ENCODE measurements around the gene SLC50A1.

Gene SLC50A1

DNA sequence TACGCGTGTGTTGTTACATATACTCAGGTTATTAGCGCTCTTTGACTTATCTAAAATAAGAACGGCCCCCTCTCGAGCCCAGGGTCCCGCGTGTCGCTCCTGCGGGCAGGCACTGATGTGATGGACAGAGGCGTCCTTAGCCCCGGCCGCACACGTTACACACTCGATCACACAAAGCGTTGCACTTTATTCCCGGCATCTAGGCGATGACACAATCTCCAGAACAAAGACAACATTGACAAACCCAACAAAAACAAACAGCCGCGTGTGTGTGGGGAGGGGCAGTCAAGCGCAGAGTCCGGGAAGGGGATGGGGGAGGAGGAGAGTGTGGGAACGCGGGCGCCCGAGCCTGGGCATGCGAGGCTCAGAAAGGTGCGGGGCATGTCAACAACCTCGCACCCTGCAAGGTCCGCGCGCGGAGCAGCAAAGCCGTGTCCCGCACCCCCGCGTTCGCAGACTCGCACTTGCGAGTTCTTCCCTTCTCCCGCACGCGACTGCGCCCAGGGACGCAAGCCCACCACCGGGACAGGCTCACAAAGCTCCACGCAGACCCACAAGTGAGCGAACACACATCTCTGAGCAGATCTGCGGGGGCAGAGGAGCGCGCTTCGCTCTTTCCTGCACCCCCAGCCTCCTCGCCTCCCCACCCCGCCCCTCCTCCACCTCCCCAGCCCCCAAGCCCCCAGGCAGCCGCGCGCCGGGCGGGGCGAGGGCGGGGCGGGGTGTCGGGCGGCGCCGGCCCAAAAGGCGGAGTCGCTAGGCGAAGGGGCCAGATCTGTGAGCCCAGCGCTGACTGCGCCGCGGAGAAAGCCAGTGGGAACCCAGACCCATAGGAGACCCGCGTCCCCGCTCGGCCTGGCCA lies 8.3 kb upstream of the SLC50A1 start, which contains the start of gene EFNA1 (continued):
- TF ChIP-seq KLF7 (tag by site-specific recombination; IDR thresholded peaks at IDR 0.05; ENCODE audit: borderline replicate concordance) (peak; percentile 69), ZNF747 (tag by site-specific recombination; IDR thresholded peaks at IDR 0.05) (no peak), ZNF664 (tag by site-specific recombination; IDR thresholded peaks at IDR 0.05) (no peak), ZNF521 (tag by site-specific recombination; IDR thresholded peaks at IDR 0.05) (no peak), EGR2 (tag by site-specific recombination; IDR thresholded peaks at IDR 0.05; ENCODE audit: low read depth) (peak; percentile 89), ZFHX2 (tag by site-specific recombination; conservative IDR thresholded peaks at IDR 0.05) (peak; percentile 90), ZBTB1 (tag by site-specific recombination; IDR thresholded peaks at IDR 0.05) (peak; percentile 95), ZNF341 (tag by site-specific recombination; IDR thresholded peaks at IDR 0.05; ENCODE audit: low read depth) (no peak), ZNF133 (tag by site-specific recombination; IDR thresholded peaks at IDR 0.05) (no peak), BCL11B (tag by site-specific recombination; IDR thresholded peaks at IDR 0.05; ENCODE audit: low read depth) (no peak), SALL2 (tag by site-specific recombination; IDR thresholded peaks at IDR 0.05; ENCODE audit: borderline replicate concordance) (no peak), KLF10 (tag by site-specific recombination; IDR thresholded peaks at IDR 0.05) (peak; percentile 9; the same call in 1 of the 2 replicates), ZNF214 (tag by site-specific recombination; IDR thresholded peaks at IDR 0.05; ENCODE audit: borderline replicate concordance) (no peak), ZNF76 (tag by site-specific recombination; IDR thresholded peaks at IDR 0.05; ENCODE audit: borderline replicate concordance, low read depth) (peak; percentile 56), ZNF202 (tag by site-specific recombination; IDR thresholded peaks at IDR 0.05; ENCODE audit: borderline replicate concordance) (no peak), ZNF10 (tag by site-specific recombination; IDR thresholded peaks at IDR 0.05) (0 out of 2 replicates have a peak, but pooled peaks have one; percentile 24), ZNF16 (tag by site-specific recombination; IDR thresholded peaks at IDR 0.05; ENCODE audit: low read depth) (no peak), IKZF3 (tag by site-specific recombination; IDR thresholded peaks at IDR 0.05) (peak; percentile 64), ZNF138 (tag by site-specific recombination; IDR thresholded peaks at IDR 0.05; ENCODE audit: borderline replicate concordance) (no peak), ZNF707 (tag by site-specific recombination; IDR thresholded peaks at IDR 0.05) (no peak)
- TF ChIP-seq, protein P1, sequence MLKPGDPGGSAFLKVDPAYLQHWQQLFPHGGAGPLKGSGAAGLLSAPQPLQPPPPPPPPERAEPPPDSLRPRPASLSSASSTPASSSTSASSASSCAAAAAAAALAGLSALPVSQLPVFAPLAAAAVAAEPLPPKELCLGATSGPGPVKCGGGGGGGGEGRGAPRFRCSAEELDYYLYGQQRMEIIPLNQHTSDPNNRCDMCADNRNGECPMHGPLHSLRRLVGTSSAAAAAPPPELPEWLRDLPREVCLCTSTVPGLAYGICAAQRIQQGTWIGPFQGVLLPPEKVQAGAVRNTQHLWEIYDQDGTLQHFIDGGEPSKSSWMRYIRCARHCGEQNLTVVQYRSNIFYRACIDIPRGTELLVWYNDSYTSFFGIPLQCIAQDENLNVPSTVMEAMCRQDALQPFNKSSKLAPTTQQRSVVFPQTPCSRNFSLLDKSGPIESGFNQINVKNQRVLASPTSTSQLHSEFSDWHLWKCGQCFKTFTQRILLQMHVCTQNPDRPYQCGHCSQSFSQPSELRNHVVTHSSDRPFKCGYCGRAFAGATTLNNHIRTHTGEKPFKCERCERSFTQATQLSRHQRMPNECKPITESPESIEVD (tag by site-specific recombination; IDR thresholded peaks at IDR 0.05) = 0 out of 2 replicates have a peak, but pooled peaks have one; percentile 23
- TF ChIP-seq, protein P2, sequence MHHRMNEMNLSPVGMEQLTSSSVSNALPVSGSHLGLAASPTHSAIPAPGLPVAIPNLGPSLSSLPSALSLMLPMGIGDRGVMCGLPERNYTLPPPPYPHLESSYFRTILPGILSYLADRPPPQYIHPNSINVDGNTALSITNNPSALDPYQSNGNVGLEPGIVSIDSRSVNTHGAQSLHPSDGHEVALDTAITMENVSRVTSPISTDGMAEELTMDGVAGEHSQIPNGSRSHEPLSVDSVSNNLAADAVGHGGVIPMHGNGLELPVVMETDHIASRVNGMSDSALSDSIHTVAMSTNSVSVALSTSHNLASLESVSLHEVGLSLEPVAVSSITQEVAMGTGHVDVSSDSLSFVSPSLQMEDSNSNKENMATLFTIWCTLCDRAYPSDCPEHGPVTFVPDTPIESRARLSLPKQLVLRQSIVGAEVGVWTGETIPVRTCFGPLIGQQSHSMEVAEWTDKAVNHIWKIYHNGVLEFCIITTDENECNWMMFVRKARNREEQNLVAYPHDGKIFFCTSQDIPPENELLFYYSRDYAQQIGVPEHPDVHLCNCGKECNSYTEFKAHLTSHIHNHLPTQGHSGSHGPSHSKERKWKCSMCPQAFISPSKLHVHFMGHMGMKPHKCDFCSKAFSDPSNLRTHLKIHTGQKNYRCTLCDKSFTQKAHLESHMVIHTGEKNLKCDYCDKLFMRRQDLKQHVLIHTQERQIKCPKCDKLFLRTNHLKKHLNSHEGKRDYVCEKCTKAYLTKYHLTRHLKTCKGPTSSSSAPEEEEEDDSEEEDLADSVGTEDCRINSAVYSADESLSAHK (tag by site-specific recombination; IDR thresholded peaks at IDR 0.05) = peak; percentile 75; the same call in 1 of the 2 replicates
- TF ChIP-seq, protein P3, sequence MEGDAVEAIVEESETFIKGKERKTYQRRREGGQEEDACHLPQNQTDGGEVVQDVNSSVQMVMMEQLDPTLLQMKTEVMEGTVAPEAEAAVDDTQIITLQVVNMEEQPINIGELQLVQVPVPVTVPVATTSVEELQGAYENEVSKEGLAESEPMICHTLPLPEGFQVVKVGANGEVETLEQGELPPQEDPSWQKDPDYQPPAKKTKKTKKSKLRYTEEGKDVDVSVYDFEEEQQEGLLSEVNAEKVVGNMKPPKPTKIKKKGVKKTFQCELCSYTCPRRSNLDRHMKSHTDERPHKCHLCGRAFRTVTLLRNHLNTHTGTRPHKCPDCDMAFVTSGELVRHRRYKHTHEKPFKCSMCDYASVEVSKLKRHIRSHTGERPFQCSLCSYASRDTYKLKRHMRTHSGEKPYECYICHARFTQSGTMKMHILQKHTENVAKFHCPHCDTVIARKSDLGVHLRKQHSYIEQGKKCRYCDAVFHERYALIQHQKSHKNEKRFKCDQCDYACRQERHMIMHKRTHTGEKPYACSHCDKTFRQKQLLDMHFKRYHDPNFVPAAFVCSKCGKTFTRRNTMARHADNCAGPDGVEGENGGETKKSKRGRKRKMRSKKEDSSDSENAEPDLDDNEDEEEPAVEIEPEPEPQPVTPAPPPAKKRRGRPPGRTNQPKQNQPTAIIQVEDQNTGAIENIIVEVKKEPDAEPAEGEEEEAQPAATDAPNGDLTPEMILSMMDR (tag by site-specific recombination; IDR thresholded peaks at IDR 0.05) = no peak; the same call in 1 of the 2 replicates
- TF ChIP-seq, protein P4, sequence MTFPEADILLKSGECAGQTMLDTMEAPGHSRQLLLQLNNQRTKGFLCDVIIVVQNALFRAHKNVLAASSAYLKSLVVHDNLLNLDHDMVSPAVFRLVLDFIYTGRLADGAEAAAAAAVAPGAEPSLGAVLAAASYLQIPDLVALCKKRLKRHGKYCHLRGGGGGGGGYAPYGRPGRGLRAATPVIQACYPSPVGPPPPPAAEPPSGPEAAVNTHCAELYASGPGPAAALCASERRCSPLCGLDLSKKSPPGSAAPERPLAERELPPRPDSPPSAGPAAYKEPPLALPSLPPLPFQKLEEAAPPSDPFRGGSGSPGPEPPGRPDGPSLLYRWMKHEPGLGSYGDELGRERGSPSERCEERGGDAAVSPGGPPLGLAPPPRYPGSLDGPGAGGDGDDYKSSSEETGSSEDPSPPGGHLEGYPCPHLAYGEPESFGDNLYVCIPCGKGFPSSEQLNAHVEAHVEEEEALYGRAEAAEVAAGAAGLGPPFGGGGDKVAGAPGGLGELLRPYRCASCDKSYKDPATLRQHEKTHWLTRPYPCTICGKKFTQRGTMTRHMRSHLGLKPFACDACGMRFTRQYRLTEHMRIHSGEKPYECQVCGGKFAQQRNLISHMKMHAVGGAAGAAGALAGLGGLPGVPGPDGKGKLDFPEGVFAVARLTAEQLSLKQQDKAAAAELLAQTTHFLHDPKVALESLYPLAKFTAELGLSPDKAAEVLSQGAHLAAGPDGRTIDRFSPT (tag by site-specific recombination; IDR thresholded peaks at IDR 0.05) = peak; percentile 52; the same call in 1 of the 2 replicates
- TF ChIP-seq, protein P5, sequence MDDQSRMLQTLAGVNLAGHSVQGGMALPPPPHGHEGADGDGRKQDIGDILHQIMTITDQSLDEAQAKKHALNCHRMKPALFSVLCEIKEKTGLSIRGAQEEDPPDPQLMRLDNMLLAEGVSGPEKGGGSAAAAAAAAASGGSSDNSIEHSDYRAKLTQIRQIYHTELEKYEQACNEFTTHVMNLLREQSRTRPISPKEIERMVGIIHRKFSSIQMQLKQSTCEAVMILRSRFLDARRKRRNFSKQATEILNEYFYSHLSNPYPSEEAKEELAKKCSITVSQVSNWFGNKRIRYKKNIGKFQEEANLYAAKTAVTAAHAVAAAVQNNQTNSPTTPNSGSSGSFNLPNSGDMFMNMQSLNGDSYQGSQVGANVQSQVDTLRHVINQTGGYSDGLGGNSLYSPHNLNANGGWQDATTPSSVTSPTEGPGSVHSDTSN (CRISPR knock-in tag; IDR thresholded peaks at IDR 0.05) = no peak
- TF ChIP-seq, protein P6, sequence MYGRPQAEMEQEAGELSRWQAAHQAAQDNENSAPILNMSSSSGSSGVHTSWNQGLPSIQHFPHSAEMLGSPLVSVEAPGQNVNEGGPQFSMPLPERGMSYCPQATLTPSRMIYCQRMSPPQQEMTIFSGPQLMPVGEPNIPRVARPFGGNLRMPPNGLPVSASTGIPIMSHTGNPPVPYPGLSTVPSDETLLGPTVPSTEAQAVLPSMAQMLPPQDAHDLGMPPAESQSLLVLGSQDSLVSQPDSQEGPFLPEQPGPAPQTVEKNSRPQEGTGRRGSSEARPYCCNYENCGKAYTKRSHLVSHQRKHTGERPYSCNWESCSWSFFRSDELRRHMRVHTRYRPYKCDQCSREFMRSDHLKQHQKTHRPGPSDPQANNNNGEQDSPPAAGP (tag by site-specific recombination; IDR thresholded peaks at IDR 0.05) = peak; percentile 98
- TF ChIP-seq, protein P7, sequence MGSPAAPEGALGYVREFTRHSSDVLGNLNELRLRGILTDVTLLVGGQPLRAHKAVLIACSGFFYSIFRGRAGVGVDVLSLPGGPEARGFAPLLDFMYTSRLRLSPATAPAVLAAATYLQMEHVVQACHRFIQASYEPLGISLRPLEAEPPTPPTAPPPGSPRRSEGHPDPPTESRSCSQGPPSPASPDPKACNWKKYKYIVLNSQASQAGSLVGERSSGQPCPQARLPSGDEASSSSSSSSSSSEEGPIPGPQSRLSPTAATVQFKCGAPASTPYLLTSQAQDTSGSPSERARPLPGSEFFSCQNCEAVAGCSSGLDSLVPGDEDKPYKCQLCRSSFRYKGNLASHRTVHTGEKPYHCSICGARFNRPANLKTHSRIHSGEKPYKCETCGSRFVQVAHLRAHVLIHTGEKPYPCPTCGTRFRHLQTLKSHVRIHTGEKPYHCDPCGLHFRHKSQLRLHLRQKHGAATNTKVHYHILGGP (tag by site-specific recombination; IDR thresholded peaks at IDR 0.05) = no peak

Measured in HEK293 (cell line).